ENCODE data around the gene TUBA4B. TPM values are rescaled to one million over a fixed set of nuclear protein-coding genes. Genes with fewer than 3 reads are reported as not detected.

Gene TUBA4B
- total RNA-seq, 2 experiments from 2014 or later, result not detected

DNA sequence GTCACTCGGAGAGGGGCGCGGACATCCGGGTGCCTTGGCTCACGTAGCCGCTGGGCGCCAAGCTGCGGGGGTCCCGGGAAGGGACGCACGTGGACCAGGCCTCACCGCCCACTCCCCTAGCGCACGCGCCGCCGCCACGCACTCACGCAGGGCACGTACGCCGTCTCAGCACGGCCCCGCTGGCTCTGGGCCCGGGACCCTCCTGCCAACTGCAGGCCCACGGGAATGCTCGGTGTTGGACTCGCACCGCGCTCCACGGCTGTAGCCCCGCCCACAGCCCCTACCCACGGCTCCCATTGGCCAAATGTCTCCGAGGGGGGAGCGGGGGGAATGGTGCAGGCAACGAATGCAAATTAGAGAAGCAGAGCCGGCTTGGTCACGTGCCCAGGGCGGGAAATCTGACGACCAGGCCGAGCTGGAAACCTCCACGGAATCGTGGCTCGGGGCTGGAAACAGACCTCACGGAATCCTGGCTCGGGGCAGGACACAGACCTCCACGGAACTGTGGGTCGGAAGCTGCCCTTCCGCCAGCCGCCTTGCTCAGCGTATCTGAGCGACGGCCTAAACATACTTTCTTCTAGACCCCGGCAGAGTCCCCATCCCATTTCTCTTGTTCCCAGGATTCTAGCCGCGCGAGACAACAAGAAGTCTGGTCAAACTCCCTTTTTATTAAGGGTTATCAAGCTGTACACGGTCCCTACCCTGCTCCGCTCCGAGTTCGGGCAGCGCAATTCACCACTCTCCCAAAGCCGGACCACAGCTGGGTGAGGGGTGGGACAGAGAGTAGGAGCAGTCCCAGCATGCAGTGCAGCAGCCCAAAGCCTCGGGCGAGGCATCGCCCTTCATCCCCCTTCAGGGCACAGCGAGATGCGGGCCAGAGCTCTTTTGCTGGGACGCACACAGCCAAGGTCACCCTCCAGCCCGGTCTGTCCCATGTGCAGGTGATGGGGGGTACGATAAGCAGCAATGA, 34.0 kb upstream of the TUBA4B start, which contains the start of gene ABCB6:
Gene ABCB6 (minus strand): TSS at position 227 of the 970 bp plus-strand sequence. CDS start 285 bp downstream, outside the sequence.
- intact Hi-C loops (cut with micrococcal nuclease; ENCODE audit: unreplicated experiment), result no loop called here
- DNase-seq (ENCODE audit: low spot score), result no peak
- Histone ChIP-seq H3K27ac (ENCODE audit: low read depth, low read length, poor library complexity, severe bottlenecking) (no peak within 1 kb of the TSS), H2AFZ (ENCODE audit: low read length) (no peak within 1 kb of the TSS), H3K9me2 (ENCODE audit: insufficient read depth, low read length) (no peaks in the 10 kb centered on the region), H3K4me1 (ENCODE audit: insufficient read depth, low read length, poor library complexity, severe bottlenecking) (peaks cover 10% of the 10 kb centered on the region), H3K4me2 (ENCODE audit: low read length) (peak within 1 kb of the TSS; percentile 56; the same call in 1 of the 2 replicates), H3K79me2 (ENCODE audit: insufficient read depth, low read depth, low read length) (no peaks in the 10 kb centered on the region), H3K9me3 (ENCODE audit: low read length) (no peaks in the 10 kb centered on the region), H4K20me1 (ENCODE audit: insufficient read depth, low read length) (no peaks in the 10 kb centered on the region), H3K4me3 (ENCODE audit: low read depth, low read length, poor library complexity, severe bottlenecking) (no peak within 1 kb of the TSS), H3K36me3 (ENCODE audit: insufficient read depth, low read length) (peaks cover 45% of the 10 kb centered on the region)
- CTCF ChIA-PET (ENCODE audit: unreplicated experiment), result interaction anchor here (0.5 kb wide), 1 partner anchor 11 kb away, joined by 5 read pairs; the partner anchor contains the start of genes ANKZF1 and ATG9A
- POLR2A ChIA-PET, result no interaction called here
- TF ChIP-seq EZH2phosphoT487 (IDR thresholded peaks at IDR 0.05; ENCODE audit: borderline replicate concordance, low read depth, low read length), result no peak
- TF ChIP-seq, protein P1, sequence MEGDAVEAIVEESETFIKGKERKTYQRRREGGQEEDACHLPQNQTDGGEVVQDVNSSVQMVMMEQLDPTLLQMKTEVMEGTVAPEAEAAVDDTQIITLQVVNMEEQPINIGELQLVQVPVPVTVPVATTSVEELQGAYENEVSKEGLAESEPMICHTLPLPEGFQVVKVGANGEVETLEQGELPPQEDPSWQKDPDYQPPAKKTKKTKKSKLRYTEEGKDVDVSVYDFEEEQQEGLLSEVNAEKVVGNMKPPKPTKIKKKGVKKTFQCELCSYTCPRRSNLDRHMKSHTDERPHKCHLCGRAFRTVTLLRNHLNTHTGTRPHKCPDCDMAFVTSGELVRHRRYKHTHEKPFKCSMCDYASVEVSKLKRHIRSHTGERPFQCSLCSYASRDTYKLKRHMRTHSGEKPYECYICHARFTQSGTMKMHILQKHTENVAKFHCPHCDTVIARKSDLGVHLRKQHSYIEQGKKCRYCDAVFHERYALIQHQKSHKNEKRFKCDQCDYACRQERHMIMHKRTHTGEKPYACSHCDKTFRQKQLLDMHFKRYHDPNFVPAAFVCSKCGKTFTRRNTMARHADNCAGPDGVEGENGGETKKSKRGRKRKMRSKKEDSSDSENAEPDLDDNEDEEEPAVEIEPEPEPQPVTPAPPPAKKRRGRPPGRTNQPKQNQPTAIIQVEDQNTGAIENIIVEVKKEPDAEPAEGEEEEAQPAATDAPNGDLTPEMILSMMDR (conservative IDR thresholded peaks at IDR 0.05; ENCODE audit: low read length), result no peak
- BruUV-seq (replicated peaks), result TSS peak; percentile 49

DNA sequence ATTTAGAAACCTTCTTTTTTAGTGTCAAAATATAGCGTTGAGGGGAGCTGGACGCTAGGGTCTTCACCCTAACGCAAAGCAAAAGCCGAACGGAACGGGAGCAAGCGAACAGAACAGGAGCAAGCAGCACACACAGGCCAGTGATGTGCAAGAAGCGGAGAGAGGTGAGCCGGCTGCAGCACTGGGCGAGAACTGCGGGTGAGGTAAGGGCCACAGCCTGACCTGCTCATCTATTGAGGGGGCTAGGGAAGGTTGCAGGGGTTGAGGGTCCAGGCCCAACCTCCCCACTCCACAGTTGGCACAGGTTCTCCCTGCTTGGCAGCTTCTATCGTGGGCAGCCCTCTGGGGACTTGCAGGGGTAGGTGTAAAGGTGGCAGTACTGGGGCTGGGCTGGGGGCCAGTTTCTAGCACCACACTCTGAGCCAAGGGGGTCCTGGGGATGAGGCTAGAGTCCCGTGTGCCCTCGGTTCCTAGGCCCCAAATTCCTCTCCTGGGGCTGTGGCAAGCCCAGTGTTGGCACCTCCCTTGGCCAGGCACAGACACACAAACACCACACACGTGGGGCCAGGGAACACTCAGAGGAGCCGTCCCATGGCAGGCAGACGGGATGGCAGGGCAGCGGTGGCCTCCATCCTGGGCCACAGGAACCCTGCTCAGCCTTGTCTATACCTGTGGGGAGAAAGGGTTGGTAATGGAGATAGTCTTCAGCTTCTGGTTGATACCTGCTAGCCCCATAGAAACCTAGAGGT, 33.1 kb upstream of the TUBA4B start:
- BruUV-seq (replicated peaks), result no TSS peak
- H4K20me1 ChIP-seq (ENCODE audit: insufficient read depth, low read length), result no peaks in the 10 kb centered on the region
- peaks cover 48% of the 10 kb centered on the region for H3K36me3 ChIP-seq (ENCODE audit: insufficient read depth, low read length)
- no peaks in the 10 kb centered on the region for H3K79me2 ChIP-seq (ENCODE audit: insufficient read depth, low read depth, low read length)
- H3K27ac ChIP-seq (ENCODE audit: low read depth, low read length, poor library complexity, severe bottlenecking), result no peak overlapping the region
- no peak overlapping the region for H3K4me2 ChIP-seq (ENCODE audit: low read length)
- TF ChIP-seq EZH2phosphoT487 (IDR thresholded peaks at IDR 0.05; ENCODE audit: borderline replicate concordance, low read depth, low read length), result no peak
- TF ChIP-seq, protein P1 (conservative IDR thresholded peaks at IDR 0.05; ENCODE audit: low read length), result no peak
- no peak overlapping the region for H2AFZ ChIP-seq (ENCODE audit: low read length)
- DNase-seq (ENCODE audit: low spot score), result no peak
- ChIA-PET CTCF (ENCODE audit: unreplicated experiment) (no interaction called here), POLR2A (no interaction called here)
- H3K4me3 ChIP-seq (ENCODE audit: low read depth, low read length, poor library complexity, severe bottlenecking), result no peak overlapping the region
- peaks cover 10% of the 10 kb centered on the region for H3K4me1 ChIP-seq (ENCODE audit: insufficient read depth, low read length, poor library complexity, severe bottlenecking)
- H3K9me2 ChIP-seq (ENCODE audit: insufficient read depth, low read length), result no peaks in the 10 kb centered on the region
- intact Hi-C loops (cut with micrococcal nuclease; ENCODE audit: unreplicated experiment), result no loop called here
- no peaks in the 10 kb centered on the region for H3K9me3 ChIP-seq (ENCODE audit: low read length)
